ENCODE results near the gene SCO2.

SCO2 gene, protein sequence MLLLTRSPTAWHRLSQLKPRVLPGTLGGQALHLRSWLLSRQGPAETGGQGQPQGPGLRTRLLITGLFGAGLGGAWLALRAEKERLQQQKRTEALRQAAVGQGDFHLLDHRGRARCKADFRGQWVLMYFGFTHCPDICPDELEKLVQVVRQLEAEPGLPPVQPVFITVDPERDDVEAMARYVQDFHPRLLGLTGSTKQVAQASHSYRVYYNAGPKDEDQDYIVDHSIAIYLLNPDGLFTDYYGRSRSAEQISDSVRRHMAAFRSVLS

DNA sequence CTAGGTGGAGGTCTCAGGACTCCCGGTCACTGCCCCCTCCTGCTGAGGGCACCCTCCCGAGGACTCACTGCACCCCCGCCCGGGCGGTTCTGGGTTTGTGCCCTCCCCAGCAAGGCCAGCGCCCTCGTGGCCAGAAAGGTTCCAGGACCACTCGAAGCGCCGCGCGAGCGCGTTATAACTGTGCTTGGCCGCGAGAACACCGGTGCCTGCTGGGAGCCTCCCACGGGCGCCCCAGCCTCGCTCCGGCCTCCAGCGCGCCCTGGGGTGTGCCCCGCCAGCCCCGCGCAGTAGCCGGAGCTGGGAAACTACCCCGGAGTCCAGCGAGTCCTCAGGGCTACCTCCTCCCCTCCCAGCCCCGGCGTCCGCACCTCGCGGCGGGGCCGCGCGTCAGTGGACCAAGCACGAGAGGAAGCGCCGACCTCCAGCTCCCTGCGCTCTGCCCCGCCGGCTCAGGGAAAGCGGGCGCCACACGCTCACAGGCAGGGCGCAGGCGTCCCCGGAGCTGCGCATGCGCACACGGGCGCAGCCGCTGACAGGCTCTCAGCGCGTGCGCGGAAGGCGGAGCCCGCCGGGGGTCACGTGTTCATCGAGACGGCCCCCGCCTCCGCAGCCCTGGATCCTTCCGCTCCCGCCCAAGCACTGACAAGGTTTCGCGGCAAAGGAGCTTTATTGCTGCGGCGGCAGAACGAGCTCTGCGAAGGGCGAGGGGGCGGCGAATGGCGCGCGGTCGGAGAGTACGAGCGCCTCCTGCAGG, at the start of gene SCO2:
SCO2 (minus strand) TSS at position 495 of the 754 bp plus-strand sequence. CDS start 1,187 bp downstream, outside the sequence.
- DNase-seq (ENCODE audit: low read depth) = no peak

DNA sequence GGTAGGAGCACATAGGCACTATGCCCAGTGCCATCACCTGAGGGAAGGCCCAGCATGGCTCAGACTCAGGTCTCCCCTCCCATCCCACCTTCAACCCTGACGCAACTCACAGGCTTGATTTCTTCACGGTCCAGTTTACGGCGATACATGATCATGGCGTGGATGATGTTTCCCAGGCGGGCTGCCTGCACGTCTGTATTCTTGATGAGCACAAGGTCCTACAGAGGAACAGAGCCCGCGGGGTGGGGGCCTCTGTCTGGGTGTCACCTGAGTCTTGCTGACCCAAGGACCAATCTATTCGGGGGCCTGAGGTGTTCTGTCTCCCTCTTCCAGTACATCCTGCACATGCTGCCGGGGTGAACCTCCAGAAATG, 49.0 kb upstream of the SCO2 start:
- no peak for DNase-seq (ENCODE audit: low read depth)

DNA sequence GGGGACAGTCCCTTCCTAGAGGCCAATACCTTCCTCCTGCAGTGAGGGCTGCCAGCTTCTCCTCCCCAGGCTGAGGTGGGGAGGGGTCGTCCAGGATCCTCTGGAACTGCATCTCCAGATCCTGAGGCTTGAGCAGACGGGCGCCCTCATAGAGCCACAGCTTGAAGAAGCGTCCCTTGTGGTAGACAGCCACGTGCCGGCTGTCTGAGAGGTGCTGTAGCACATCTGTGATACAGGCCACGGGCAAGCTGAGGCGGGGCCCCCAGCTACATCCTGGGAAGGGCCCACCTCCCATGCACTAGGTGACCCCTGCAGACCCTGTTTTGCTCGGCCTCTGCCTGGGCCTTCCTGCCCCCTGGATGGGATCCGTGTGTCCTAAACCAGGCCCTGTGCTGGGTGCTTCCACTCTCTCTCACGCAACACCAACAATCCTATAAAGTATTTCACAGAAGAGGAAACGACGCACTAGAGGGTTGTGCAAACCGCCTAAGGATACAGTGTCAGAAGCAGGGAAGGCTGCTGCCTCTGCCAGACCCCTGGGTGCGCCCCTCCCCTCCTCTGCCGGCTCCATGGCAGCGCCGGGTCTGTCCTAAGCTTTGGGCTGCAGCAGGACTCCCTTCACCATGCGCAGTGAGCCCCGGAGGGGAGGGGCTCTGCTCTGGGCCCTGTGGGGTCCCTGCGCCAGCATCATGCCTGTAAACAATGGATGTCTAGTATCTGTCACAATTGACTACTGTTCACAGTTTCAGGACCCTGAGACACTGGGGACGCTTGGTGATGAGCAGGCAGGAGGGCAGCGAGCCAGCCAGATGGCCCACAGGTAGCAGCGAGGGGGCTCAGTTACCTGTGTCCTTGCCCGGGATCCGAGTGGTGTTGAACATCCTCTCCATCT, 48.3 kb upstream of the SCO2 start:
- DNase-seq (ENCODE audit: low read depth) = no peak

DNA sequence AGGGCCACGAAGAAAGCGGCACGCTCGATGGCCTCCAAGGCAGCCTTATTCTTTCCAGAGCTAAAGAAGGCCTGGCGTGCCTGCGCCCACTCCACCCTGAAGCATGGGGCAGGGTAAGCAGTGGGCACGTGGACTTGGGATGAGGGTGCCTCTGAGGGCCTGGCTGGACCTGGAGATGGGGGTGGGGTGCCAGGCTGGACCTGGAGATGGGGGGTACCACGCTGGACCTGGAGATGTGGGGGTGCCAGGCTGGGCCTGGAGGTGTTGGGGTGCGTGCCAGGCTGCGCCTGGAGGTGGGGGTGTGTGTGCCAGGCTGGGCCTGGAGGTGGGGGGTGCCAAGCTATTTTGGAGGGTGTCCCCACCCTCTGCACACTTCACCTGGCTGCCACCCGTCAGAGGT, 47.6 kb upstream of the SCO2 start:
- DNase-seq (ENCODE audit: low read depth) = no peak

DNA sequence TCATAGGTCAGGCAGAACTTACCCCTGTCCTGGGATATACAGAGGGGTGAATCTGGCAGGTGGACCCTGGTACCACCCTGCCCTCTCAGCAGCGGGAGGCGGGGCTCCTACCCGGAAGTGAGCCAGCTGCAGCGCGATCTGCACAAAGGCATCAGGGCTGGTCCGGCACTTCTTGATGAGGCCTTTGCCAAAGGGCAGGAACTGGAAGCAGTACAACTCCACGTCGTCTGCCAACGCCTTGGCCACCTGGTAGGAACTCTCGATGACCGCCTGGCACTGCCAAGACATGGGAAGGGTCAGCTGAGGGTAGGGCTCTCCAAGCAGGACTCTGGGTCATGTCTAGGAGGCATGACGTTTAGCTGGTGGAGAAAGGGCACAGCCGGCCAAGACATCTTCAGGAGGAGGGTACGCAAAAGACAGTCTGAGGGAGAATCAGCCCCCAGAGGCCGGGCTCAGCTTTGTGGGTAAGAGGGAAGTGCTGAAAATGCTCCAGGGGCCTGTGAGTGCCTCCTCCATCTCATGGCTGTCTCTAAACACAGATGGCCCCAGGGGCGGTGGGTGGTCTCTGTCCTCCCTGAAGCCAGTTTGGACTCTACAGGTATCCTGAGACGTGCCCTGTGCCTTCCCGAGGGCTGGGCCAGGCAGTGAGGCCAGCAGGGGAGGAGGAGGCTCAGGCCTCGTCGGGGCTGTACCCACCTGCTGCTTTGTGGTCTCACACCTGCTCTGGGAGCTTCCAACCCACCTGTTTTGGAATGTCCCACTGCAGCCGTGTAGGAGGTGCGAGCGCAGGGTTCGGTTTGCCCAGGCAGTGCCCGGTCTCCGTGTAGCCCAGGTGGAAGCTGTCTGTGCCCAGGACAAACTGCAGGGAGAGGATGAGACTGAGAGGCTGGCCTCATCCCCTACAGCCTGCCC, 46.1 kb upstream of the SCO2 start:
- no peak for DNase-seq (ENCODE audit: low read depth)

DNA sequence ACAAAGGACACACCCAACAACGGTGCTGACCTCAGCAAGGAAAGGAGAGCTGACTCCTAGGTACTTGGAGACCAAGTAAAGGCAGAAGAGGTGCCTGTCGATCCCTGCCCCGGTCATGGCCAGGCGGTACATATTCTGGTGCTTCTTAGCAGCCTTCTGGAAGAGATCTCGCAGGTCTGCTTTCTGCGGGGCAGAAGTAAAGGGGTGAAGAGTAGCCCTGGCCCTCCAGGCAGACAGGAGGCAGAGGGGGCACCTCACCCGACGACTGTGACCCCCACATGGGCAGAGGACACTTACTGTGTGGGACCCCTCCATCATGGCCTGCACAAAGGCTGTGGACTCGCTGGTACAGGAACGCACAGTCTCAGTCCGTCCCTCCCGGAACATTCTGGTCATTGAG, 45.5 kb upstream of the SCO2 start:
- no peak for DNase-seq (ENCODE audit: low read depth)

DNA sequence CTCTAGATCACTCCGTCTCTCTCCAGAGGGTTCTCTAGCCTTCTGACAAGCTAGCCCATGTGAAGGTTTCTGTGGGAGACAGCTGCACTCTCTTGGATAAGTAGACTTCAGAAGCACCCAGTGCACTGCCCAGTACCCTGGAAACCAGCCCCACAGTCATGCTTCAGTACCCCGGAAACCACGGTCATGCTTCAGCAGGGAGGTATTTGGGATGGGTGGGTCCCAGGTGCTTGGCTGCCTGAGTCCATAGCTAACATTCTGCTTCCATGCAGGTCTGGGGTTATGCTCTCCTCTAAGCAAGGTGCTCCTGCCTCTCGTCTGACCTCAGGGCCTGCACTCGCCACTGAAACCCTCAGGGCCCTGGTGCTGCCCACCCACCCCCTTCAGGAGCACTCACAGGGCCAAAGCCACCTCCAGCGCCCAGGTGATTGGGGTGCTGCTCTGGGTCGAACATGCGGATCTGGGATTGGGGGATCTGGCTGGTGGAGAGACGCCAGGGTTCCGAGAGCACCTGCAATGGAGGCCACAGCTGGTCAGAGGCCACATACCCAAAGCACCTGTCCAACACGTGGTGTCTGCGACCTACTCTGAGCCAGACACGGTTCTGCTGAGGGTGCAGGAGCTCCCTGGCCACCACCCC, 44.6 kb upstream of the SCO2 start:
- no peak for DNase-seq (ENCODE audit: low read depth)

DNA sequence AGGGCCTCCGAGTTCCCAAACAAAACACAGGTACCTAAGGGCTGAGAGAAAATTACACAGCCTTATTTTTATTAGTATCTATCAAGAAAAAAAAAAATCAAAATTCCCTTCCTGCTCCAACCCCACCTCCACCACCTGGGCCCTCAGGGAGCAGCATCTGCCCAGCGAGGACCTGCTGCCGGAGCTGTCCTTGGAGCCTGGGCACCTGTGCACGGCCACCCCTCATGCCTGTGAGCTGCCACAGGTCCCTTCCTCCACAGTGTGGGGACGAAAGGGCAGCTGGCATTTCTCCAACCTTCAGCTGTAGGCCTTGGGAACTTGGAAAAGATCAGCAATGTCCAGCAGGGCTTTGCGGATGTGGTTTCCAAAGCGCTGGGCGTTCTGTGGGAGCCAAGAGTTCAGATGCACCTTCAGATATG, 43.7 kb upstream of the SCO2 start:
- no peak for DNase-seq (ENCODE audit: low read depth)

DNA sequence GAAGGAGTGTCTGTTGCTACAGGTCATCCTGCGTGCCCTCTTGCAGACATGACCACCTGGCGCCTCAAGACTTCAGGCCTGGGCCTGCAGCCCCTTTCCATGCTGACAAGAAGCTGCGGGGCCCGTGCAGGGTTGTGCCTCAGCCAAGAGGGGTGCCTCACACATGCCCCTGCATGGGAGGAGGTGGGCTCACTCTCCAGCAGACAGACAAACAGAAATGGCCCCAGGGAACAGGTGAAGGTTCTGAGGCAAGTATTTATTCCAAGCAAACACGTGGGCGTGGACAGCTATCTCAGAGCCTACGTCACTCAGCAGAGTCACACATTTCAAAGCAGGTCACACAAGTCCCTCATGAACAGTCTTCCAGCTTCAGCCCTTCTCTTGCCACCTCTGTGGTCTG, 43.2 kb upstream of the SCO2 start:
- DNase-seq (ENCODE audit: low read depth) = no peak

DNA sequence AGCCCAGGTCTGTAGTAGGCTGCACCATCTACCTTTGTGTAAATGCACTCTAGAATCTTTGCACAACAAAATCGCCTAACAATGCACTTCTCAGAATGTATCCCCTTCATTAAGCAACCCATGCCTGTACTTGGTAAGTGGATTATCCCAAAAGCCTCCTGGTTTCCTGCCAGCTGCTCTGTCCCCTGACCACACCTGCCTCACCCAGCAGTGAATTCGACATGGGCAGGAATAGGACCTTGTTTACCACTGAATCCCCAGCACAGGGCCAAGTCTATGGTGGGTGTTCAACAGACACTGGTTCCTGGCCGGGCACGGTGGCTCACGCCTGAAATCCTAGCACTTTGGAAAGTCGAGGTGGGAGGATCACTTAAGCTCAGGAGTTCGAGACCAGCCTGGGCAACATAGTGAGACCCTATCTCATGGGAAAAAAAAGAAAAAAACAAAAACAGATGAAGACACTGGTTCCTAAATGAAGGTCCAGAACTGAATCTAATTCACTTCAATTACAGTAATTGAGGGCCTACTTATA, 42.4 kb upstream of the SCO2 start:
- DNase-seq (ENCODE audit: low read depth) = no peak

DNA sequence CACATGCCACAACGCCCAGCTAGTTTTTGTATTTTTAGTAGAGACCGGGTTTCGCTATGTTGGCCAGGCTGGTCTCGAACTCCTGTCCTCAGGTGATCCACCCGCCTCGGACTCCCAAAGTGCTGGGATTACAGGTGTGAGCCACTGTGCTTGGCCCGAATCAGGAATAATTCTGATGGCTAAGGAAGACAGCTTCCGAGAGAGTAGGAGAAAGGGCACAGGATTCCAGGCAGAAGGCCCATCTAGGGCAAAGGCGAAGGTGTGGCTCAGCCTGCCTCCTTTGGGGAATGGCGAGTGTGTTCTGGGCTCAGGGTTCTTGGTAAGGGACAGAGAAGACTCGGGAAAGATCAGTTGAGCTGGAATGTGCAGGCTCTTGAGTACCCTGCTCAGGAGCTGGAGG, 38.9 kb upstream of the SCO2 start:
- no peak for DNase-seq (ENCODE audit: low read depth)

DNA sequence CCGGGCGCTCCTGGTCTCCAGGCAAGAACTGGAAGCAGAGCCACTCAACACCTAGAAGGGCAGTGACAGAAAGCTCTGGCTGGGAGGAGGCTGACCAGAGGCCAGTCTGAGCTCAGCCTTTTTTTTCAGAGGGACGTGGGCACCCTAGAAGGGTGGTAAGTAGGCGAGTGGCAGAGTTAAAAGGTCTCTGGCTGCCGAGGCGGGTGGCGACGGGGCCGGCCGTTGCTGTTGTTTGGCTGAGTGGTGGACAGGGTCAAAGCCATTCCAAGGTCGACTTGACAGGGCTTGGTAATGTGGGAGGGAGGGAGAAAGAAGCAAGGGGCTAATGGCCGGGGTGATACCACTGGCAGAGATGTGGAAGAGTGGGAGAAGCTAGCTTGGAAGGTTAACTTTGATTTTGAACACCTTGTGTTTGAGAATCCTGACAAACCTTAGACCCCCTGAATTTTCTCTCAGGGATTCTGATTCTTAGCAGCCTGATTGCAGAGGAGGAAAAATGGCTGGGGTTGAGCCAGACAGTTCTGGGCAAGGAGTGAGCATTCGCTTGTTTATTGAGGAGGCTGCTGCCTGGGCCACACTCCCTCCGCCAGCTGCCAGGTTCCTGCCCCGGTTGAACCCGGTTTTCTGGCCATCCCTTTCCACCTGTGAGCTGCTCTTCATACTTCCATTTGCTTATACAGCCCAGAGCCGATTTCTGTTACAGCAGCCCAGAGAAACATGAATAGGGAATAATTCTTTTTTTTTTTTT, 38.2 kb upstream of the SCO2 start:
- DNase-seq (ENCODE audit: low read depth) = no peak

DNA sequence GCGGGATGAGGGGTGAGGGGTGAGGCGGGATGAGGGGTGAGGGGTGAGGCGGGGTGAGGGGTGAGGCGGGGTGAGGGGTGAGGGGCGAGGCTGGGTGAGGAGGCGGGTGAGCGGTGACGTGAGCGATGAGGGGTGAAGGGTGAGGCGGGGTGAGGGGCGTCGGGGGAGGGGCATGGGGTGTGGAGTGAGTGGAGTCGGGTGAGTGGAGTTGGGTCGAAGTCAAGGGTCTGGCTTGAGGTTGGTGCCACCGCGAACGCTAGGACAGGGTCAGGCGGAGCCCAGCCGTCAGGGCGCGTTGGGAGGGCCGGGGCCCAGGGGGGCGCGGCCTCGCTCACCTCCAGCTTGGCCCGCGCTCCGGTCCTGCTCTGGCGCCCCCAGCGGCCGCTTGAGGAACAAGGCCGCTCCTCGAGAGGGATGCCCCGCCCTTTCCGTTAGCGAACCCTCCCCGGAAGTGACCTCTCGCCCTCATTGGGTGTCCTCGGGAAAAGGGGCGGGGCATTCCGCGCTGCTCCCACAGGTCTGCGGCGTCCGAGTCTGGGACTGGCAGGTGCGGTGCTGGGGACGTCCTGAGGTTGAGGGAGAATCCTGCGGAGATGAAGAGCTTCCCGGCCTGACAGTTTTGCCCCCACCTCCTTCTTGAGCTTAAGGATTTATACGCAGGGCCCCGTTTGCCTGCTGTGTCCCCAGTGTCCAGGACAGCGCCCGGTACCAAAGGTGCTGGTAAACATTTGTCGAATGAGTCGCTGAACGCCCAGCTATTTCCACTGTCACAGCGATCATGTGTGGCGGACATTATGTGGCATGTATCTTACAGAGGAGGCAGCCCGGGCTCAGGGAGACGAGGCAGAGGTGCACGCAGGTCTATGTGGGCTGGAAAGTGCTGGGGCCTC, 37.4 kb upstream of the SCO2 start, which contains the start of gene SYCE3:
SYCE3 (minus strand) TSS at position 397 of the 890 bp plus-strand sequence. CDS start 6,514 bp downstream, outside the sequence.
- DNase-seq (ENCODE audit: low read depth) = peak; percentile 69

DNA sequence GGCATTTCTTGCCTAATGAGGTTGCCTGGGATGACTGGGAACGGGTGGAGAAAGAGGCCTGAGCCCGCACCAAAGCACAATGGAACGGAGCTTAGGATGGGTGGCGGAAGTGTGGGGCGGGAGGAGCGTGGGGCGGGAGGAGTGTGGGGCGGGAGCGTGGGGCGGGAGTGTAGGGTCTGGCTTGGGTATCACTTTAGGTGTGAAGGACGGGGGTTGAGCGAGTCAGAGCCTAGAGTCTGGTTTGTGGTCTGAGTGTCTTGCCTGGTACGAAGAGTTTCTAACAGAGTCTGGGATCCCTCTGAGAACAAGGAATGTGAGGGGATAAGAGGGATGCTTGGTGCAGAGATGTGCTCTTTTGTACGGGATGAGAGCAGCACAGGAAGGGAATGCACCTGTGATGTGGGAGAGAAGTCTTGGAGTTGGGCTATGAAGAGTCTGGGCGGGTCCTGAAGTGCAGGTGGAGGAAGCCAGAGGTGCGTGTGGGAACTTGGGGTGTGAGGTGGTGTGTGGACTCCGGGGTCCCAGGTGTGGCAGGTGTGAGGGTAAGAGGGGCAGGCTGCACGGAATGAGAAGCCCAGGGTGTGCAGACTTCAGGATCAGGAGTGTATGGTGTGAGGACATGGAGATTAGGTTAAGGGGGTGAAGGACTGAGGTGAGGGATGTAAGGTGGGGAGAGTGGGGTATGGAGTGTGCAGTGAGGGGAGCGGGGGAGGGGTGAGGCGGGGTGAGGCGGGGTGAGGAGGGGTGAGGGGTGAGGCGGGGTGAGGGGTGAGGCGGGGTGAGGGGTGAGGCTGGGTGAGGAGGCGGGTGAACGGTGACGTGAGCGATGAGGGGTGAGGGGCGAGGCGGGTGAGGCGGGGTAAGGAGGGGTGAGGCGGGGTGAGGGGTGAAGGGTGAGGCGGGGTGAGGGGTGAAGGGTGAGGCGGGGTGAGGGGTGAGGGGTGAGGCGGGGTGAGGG, 36.3 kb upstream of the SCO2 start:
- DNase-seq (ENCODE audit: low read depth) = no peak

DNA sequence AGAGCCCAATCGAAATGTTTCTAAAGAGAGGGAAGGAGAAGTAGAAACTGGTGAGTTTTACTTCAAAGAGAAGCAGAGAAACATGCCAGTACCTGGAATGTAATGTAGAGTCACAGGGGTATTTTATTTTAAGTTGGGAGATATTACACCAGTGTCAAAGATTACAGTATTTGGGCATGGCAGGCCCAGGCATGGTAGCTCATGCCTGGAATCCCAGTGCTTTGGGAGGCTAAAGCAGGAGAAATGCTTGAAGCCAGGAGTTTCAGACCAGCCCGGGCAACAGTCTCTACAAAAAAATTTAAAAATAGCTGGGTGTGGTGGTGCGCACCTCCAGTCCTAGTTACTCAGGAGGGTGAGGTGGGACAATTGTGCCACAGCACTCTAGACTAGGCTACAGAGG, 34.6 kb upstream of the SCO2 start:
- no peak for DNase-seq (ENCODE audit: low read depth)

DNA sequence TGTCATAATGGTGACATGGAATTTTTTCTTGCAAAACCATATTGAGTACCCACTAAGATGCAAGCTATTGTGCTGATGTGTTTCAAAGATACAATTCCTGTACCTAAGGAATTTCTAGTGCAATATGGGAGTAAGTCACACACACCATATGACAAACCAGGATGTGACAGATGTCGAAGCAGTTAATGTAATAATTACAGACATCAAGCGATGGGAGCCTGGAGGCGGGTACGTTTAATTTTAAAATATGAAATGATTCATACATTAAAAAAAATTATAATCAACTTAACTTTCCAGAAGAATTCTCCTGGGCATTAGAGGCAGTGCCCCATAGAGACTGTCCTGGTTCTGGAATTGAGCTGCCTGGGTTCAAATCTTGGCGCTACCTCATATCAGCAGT, 31.3 kb upstream of the SCO2 start:
- no peak for DNase-seq (ENCODE audit: low read depth)

DNA sequence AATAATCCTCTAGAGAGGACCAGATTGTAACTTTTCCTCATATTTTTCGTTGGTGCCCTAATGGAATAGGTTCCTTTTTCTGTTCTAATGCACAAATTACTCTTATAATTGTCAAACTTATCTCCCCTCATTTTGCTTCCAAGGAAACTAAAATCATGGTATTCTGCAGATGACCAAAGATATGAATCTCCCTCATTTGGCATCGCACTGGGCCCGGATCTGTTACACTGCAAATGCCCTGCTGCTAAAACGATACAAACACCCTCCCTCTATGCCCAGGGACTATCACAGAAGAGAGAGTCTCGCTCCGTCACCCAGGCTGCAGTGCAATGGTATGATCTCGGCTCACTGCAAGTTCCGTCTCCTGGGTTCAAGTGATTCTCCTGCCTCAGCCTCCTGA, 27.9 kb upstream of the SCO2 start:
- DNase-seq (ENCODE audit: low read depth) = no peak

Measured in HS-5 (cell line).